ENCODE measurements around the gene IRAK1.

The IRAK1 gene

GRCh38 chrX:153963546-153963945 is 56.2 kb downstream of the IRAK1 start:
- no peak overlapping the region for H3K4me3 ChIP-seq (ENCODE audit: low read depth, low read length)
- DNase-seq (ENCODE audit: low read depth): no peak
- TF ChIP-seq CTCF (IDR thresholded peaks at IDR 0.05; ENCODE audit: low read depth, low read length, missing control alignments): no peak

GRCh38 chrX:153961292-153961691 is 58.4 kb downstream of the IRAK1 start:
- no peak for DNase-seq (ENCODE audit: low read depth)
- H3K4me3 ChIP-seq (ENCODE audit: low read depth, low read length): no peak overlapping the region
- TF ChIP-seq CTCF (IDR thresholded peaks at IDR 0.05; ENCODE audit: low read depth, low read length, missing control alignments): no peak

- DNase-seq (ENCODE audit: low read depth): no peak
- no peak overlapping the region for H3K4me3 ChIP-seq (ENCODE audit: low read depth, low read length)
- no peak for TF ChIP-seq CTCF (IDR thresholded peaks at IDR 0.05; ENCODE audit: low read depth, low read length, missing control alignments)
Measured at GRCh38 chrX:153960786-153961185, 58.9 kb downstream of the IRAK1 start.
